Skeletal muscle cell (primary cell): ENCODE data around the gene RPL26.
"Not testable (repeated sequence)": the region's sequence is repeated elsewhere in the genome, so short reads cannot be mapped to it uniquely, and the experiment has no call there.

Experiments used
- DNase-seq: peaks from one replicate; pipeline ENCODE4 v3.0.0-alpha.2; 2010; ENCODE audit warnings: low read depth
- H3K4me3 ChIP-seq: 2 replicates; pipeline ENCODE4 v1.5.1; 2011; ENCODE audit warnings: low read depth, mild to moderate bottlenecking, control low read depth, low read length, moderate library complexity

The RPL26 gene

DNA sequence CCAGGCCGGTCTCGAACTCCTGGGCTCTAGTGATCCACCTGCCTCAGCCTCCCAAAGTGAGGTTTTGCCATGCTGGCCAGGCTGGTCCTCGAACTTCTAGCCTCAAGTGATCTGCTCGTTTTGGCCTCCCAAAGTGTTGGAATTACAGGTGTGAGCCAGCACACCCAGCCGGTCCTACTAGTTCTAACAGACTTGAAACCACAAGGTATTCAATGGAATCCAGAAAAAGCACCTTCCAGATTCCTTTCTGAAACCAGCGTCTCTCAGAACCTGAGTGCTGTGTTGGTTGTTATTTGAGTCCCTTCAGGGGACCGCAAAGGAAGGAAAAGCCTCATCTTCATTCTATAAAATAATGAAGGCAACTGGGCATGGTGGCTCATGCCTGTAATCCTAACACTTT lies 10.6 kb downstream of the RPL26 start:
- DNase-seq, result no peak
- no peak overlapping the region for H3K4me3 ChIP-seq

DNA sequence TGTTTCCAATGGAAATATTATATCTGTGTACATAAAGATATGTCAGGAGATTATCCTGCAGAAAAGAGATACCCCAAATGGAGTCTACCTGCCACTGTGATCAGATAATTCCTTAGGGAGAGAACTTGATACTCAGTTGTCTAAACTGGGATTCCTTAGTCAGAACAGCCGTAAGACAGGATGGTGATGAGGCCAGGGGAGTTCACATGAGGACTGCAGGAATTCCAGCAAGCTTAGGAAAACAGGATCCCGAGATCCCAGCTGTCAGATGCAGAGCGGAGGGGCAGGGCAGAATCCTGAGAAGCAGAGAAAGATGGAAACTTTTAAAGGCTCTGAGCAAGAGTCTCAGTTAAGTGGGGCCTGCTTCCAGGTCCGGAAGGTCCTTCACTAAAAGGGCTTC lies 11.2 kb downstream of the RPL26 start:
- no peak for DNase-seq
- H3K4me3 ChIP-seq, result no peak overlapping the region

DNA sequence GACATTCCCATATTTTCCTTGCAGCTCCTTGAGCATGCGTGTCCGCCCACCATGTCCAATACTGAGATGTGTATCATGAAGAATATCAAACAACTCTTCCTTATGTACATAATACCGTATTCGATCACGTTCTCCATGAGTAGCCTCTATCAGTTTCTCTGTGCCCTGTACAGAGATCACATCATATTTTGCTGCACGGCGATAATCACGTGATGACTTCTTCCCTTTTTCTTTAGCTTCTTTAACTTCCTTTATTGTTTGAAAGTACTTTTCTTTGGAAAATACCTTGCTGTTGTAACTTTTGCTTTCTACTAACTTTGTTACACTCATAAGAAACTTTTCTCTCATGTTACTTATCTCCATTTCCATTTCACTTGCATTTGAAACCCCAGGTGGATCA lies 13.0 kb downstream of the RPL26 start:
- H3K4me3 ChIP-seq, result no peak overlapping the region
- DNase-seq, result no peak

DNA sequence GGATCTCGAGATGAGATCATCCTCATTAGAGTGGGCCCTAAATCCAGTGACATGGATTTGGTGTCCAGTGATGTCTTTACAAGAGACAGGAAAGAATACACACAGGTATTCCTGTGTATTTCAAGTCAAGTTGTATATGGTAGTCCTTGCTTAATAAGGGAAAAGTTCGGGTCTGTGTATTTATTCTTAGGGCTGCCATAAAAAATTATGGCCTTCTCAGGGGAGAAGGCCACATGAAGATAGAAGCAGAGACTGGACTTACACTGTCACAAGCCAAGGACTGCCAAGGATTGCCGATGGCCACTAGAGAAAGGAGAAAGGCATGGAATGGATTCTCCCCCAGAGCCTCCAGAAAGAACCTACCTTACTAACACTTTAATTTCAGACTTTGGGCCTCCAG lies 14.8 kb downstream of the RPL26 start:
- DNase-seq, result no peak
- H3K4me3 ChIP-seq, result no peak overlapping the region

DNA sequence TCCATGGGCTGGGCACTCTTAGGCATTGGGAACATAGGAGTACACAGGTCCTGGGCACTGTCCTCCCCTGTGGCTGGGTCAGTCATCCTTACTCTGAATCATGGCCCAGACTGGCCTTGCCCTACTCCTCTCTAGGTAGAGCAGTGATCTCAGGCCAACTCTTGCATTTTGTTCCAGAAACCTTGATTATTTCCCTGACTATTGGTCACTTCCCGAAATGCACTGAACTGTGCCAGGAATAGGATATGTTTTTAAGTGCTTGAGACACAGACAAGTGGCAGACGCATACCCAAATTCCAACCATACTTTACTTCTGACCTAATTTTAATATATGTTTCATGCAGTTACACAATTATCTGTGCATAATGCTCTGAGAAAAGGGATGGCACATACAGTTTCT lies 16.8 kb downstream of the RPL26 start:
- H3K4me3 ChIP-seq, result no peak overlapping the region
- DNase-seq, result peak; percentile 59

DNA sequence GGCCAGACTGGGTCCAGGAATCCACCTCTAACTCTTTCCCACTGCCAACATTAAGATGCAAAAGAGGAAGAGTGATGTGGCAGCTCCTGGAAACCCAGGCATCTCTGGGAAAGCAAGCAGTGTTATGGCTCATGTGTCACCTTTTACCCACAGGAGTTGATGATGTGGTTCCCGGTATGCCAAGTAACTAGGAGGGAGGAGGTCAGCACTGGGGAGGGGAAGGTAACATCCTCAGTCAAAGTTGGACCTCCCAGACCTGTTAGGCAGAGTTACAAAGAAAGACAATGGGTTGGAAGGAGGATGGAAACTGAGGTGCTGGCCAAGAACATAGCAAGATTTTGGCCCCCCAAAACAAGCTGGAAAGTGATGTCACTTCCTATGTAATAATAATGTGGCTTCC lies 17.9 kb downstream of the RPL26 start:
- DNase-seq, result no peak
- H3K4me3 ChIP-seq, result no peak overlapping the region

DNA sequence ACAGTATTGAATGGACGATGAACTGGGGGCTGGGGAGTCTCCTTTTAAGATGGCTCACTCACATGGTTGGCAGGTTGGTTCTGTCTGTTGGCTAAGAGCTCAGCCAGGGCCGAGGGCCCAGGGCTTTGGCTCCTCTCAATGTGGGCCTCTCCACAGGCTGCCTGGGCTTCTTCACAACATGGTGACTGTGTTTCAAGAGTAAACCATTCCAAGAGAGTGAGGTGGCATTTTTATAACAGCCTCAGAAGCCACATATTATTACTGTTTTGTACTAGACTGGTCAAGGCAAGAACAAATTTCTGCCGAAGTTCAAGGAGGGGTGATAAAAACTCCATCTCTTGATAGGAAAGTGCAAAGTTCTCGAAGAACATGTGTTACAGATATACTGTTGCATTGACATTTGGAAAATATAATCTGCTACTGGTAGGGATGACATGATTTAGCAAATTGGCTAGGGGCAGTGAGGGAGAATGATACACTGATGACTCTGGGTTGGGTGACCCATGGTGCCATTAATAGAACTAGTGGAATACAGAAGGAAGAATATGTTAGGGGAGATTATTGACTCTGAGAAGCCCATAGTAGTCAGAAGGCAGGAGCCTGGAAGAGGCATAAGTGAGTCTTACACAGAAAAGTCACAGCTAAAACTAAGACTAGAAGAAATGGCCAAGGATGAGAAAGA lies 20.2 kb downstream of the RPL26 start:
- no peak for DNase-seq

DNA sequence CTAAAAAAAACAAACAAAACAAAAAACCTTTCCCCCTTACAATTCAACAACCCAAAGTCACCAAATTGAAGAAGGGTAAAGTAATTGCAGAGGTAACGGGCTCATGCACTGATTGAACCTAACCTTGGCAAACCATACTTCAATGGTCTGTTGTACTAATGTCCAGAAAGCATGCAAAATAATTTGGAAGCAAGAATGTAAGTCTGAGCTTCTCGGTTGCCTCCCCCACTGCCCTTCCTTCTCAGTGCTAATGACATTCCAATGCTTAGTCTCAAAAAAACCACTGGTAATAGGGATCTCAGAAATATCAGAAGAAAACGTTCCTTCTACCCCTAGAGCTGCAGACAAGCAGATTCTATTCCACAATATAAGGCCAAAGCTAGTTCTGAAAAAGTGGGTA lies 22.2 kb downstream of the RPL26 start:
- H3K4me3 ChIP-seq, result no peak overlapping the region
- no peak for DNase-seq

More for the DNA sequence above, 20.2 kb downstream of the RPL26 start:
- no peak overlapping the region for H3K4me3 ChIP-seq

DNA sequence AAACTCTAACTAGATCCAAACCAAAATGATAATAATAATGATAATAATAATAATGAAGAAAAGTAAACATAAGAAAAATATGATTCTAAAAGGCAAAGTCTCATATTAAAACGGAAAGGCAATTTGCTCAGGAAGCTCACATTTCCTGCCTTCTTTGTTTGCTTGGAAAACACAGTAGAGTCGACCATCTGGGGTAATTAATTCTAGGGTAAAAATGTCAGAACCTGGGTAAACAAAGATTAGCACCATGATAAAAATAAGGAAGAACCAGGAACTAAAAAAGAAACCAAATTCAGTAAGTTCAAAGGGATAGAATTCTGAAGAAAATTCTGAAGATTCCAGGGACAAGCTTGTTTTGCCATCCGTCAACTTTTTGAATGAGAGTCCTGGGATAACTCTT lies 22.7 kb downstream of the RPL26 start:
- H3K4me3 ChIP-seq, result no peak overlapping the region
- DNase-seq, result no peak

DNA sequence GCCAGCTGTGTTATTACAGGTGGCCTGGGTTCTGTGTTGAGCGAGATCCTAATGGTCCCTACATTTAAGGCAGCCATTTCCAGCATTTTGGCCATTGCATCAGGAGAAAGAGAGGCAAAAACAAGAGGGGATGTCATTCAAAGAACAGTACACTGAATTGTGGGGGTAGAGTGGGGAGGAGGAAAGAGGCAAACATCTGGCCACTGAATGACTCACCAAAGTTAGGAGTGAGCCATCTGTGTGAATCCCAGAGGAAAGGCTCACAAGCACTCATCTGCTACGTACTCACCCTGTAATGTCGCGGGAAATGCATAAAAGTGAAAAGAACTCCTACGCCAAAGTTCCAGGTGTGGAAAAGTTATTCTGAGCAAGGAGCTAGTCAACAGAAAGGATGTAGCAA lies 23.2 kb downstream of the RPL26 start:
- no peak overlapping the region for H3K4me3 ChIP-seq
- peak; percentile 87 for DNase-seq

DNA sequence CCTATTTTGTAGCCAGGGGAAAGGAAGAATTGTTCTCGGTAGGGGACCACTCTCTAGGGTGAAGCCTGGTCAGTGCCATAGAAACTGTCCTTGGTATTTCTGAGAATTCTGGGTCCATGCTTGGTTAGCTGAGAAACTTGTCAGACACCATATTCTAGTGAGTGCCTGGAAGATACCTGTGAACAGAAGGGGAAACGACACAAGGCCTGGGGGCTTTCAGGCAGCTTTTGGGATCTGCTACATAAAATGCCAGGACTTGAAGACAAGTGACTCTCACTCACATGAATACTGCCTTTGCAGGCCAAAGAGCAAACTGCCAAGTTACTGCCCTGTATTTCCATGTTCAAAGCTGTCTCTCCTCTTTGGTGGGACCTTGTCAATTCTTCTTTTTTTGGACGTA lies 25.1 kb downstream of the RPL26 start:
- DNase-seq, result no peak
- no peak overlapping the region for H3K4me3 ChIP-seq

DNA sequence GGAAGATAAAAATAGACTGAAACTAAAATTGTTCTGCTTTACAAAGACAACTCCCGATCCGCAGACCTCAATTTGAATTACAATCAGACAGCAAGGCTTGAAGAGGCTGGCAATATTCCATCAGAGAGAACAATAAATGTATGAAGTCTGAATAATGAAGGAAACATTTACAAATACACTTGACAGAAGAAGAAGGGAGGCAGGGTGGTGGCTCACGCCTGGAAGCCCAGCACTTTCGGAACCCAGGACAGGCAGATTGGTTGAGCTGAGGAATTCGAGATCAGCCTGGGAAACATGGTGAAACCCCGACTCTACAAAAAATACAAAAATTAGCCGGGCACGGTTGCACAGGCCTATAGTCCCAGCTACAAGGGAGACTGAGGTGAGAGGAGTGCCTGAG lies 28.8 kb downstream of the RPL26 start:
- H3K4me3 ChIP-seq, result no peak overlapping the region
- no peak for DNase-seq

DNA sequence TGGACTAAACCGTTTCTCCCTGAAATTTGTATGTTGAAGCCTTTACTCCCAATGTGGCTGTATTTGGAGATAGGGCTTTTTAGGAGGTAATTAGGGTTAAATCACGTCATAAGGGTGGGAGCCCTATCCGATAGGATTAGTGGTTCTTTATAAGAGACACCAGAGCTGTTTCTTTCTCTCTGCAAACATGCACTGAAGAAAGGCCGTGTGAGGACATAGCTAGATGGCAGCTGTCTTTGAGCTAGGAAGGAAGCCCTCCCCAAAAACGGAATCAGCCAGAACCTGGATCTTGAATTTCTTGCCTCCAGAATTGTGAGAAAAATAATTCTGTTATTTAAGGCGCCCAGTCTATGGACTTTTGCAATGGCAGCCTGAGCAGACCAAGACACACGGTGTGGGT lies 29.3 kb downstream of the RPL26 start:
- DNase-seq, result no peak

DNA sequence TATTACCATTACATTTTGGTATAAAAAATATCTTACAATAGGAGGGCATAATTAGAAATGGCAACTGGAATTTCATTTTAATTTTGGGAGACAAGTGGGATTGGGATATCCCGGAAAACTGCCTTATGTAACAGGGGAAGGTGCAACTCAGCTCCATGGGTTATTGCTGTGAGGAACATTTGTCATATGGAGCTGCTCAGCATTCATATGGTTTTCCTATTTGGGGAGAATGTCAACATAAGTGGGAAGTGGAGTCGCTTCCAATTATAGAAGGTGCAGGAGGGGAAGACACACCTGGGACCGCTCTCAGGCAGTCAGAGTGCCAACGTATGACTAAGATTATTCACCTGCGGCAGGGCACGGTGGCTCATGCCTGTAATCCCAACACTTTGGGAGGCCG lies 32.7 kb downstream of the RPL26 start:
- no peak for DNase-seq
- H3K4me3 ChIP-seq, result no peak overlapping the region

More for the DNA sequence above, 29.3 kb downstream of the RPL26 start:
- H3K4me3 ChIP-seq, result no peak overlapping the region

DNA sequence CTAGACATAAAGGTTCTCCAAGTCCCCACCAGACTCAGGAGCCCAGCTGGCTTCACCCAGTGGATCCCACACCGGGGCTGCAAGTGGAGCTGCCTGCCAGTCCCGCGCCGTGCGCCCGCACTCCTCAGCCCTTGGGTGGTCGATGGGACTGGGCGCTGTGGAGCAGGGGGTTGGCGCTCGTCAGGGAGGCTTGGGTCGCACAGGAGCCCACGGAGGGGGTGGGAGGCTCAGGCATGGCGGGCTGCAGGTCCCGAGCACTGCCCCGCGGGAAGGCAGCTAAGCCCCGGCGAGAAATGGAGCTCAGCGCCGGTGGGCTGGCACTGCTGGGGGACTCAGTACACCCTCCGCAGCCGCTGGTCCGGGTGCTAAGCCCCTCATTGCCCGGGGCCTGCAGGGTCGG lies 36.0 kb downstream of the RPL26 start:
- not testable (repeated sequence) for DNase-seq, H3K4me3 ChIP-seq

DNA sequence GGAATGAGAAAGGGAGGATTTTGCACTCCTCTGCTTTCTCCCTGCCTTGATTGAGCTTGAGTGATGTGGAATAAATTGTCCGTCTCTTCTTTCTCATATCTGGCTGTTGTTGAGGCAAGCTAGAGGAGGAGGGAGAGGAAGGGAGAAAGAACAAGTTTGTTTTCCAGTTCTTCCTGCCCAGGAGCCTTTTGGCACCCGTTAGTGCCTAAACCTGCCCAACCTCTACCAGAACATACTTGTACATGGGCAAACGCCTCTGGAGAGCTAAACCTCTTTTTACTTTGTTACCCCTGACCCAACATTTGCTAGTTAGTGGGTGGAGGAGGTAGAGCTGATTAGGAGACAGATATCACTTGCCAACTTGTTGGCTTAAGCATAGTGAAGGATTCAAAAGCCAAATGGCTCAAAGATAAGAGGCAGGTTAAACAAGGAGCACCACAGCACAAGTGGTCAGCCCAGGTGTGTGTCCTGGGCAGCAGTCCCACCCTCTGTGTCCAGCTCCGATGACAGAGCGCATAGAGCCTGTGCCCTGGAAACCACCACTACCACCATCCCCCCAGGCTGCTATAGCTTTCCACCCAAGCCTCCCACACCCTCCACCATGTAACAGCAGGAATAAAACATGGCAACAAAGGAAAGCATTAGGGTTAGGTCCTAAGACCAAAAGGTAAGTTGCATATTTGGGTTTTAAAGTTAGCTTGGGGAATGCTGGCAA lies 36.9 kb downstream of the RPL26 start:
- DNase-seq, result no peak
- H3K4me3 ChIP-seq, result no peak overlapping the region

DNA sequence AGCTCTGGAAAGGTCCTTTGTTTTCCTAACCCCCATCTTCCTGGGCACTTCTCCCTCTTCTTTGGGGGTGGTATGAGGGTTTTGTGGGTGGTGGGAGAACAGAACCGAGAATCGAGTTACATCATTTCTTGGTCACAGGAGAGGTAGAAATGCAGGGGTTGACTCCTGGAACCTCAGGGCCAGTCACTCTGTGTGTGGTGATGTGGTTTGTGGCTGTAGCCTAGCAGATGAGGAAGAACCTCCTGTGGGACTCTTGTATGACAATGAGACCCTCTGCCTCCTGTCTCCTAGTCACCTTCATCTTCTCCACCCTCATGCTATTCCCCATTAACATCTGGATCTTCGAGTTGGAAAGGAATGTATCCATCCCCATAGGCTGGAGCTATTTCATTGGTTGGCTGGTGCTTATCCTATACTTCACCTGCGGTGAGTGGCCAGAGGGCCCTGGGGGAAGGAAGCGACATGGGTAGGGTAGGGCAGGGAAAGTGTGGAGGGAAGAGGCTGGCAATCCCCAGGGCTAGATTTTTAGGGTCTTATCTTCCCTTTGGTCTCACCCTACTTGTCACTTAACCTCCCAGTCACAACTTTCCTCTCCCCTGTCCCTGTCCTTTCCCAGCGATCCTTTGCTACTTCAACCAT lies 37.8 kb downstream of the RPL26 start:
- no peak overlapping the region for H3K4me3 ChIP-seq
- no peak for DNase-seq

DNA sequence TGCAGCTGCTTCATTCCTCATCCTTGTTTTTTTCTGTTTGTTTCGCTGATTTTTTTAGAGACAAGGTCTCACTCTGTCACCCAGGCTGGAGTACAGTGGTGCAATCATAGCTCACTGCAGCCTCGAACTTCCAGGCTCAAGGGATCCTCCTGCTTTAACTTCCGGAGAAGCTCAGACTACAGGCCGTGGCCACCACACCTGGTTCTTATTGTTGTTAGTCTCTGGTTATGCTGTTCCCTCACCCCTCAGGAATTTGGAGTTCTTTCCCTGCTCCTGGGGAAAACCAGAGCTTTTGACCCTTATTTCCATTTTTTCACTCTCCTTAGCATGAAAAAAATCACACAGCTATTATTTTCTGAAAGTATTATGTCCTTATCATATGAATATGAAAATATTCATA lies 41.5 kb downstream of the RPL26 start:
- no peak for DNase-seq
- H3K4me3 ChIP-seq, result no peak overlapping the region

DNA sequence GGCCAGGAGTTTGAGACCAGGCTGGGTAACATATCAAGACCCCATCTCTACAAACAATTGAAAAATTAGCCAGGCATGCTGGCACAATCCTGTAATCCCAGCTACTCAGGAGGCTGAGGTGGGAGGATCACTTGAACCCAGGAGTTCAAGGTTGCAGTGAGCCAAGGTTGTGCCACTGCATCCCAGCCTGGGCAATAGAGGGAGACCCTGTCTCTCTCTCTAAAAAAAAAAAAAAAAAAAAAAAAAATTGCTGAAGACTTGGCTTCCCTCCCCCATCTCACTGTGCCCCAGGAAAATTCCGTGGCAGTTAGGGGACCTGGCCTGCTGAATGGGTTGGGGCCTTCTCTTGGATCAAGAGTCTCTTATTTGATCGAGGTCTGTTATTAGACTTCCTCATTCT lies 43.5 kb downstream of the RPL26 start, which contains the start of gene ODF4:
Gene ODF4 (plus strand): TSS at position 301 of the 400 bp plus-strand sequence. CDS start 212 bp downstream, outside the sequence.
- H3K4me3 ChIP-seq, result no peak within 1 kb of the TSS
- no peak for DNase-seq

DNA sequence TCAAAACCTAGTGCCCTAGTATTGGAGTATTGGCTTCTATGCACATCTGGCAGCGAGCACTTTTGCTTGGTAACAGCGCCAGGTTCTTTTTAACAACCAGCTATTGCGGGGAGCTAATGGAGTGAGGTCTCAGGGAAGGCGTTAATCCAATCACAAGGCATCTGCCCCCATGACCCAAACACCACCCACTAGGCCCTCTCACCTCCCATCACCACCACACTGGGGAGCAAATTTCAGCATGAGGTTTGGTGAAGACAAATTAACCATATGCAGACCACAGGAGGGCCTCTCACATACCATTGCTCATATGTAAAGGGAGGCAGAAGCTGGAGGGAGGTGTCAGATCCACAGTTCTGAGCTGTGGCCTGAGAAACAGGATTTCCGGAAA lies 44.2 kb downstream of the RPL26 start:
- H3K4me3 ChIP-seq, result no peak overlapping the region
- no peak for DNase-seq
